ENCODE measurements around the gene CYP26B1.

DNA sequence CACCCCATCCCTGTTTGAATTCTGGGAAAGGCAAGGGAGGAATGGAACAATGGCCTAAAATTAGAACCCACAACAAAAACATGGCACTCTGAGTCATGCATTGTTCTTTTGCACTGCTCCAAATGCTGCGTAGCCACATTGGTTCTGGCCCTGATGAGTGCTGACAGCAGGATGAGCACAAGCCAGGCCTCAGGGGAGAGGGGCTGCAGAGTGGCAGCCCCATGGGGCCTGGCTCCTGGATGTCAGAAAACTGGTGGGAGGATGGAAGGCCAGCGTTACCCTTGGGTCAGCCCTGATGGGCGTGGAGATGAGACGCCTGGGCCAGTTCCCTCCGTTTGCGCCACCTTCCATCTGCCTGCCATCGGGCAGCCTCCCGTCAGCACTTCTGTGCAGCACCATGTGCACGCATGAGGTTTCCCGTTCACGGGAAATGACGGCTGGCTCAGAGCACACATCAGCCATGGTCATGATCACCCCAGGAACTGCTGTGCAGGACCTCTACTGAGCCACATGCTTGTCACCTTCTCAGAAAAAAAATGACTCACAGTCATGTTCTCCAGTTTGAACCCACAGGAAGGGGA, 65.6 kb downstream of the CYP26B1 start:
- TF ChIP-seq, protein P1, sequence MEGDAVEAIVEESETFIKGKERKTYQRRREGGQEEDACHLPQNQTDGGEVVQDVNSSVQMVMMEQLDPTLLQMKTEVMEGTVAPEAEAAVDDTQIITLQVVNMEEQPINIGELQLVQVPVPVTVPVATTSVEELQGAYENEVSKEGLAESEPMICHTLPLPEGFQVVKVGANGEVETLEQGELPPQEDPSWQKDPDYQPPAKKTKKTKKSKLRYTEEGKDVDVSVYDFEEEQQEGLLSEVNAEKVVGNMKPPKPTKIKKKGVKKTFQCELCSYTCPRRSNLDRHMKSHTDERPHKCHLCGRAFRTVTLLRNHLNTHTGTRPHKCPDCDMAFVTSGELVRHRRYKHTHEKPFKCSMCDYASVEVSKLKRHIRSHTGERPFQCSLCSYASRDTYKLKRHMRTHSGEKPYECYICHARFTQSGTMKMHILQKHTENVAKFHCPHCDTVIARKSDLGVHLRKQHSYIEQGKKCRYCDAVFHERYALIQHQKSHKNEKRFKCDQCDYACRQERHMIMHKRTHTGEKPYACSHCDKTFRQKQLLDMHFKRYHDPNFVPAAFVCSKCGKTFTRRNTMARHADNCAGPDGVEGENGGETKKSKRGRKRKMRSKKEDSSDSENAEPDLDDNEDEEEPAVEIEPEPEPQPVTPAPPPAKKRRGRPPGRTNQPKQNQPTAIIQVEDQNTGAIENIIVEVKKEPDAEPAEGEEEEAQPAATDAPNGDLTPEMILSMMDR (conservative IDR thresholded peaks at IDR 0.05), result no peak
- TF ChIP-seq EZH2 (IDR thresholded peaks at IDR 0.05; ENCODE audit: low read depth), result no peak
